A549 (cell line): ENCODE data around the gene PTPRG. TPM values are rescaled to one million over a fixed set of nuclear protein-coding genes. Genes with fewer than 3 reads are reported as not detected.

Experiments used
- ATAC-seq, 2 experiments: fragments of 200-7000 bp in 1 of 2; fragments of >200 bp in 1 of 2; cut with Nextera tagmentation in 1 of 2; cut with Tn5 transposase in 1 of 2; 3 replicates each; pipeline versions ENCODE4 v1.8.0 to v1.9.1; 2018 to 2020; ENCODE audit warnings: mild to moderate bottlenecking in 1 of 2, moderate library complexity in 1 of 2
- CTCF ChIA-PET: fragments of 300-600 bp; sonication (Branson Sonifier 250); formaldehyde crosslinking; extraction: SDS; loops from one replicate; lab custom pipeline; 2021; ENCODE audit warnings: antibody characterized with exemption, inconsistent platforms; lab: Yijun Ruan, JAX
- POLR2A ChIA-PET: fragments of 350-600 bp; formaldehyde crosslinking; extraction: SDS; loops from one replicate; lab custom pipeline; 2021; ENCODE audit warnings: antibody characterized with exemption, inconsistent platforms; lab: Yijun Ruan, JAX
- DNase-seq, 2 experiments: peaks; one replicate each; pipeline versions ENCODE4 v3.0.0 to v3.0.0-alpha.2; 2011 to 2016; ENCODE audit warnings: low read depth in 1 of 2, low spot score in 1 of 2
- FAIRE-seq: peaks from 2 replicates; lab custom pipeline; 2011; peaks lifted over from hg19 to GRCh38; lab: Jason Lieb, UNC
- H3K27ac ChIP-seq, 2 experiments: fragments of >200 bp; sonication (Bioruptor Twin); formaldehyde crosslinking; 3 replicates each; pipeline ENCODE4 v1.5.1; 2016 to 2017
- H3K4me1 ChIP-seq: fragments of >200 bp; sonication (Bioruptor Twin); formaldehyde crosslinking; 3 replicates; pipeline ENCODE4 v1.6.1; 2016
- H3K4me2 ChIP-seq: fragments of >200 bp; sonication (Bioruptor Twin); formaldehyde crosslinking; 3 replicates; pipeline ENCODE4 v1.6.1; 2016
- H3K4me3 ChIP-seq: fragments of >200 bp; sonication (Bioruptor Twin); formaldehyde crosslinking; 3 replicates; pipeline ENCODE4 v1.5.1; 2016
- H3K9me3 ChIP-seq: fragments of >200 bp; sonication (Bioruptor Twin); formaldehyde crosslinking; 3 replicates; pipeline ENCODE4 v1.6.1; 2016
- BCL3 ChIP-seq: fragments of >200 bp; sonication (Bioruptor Twin); formaldehyde crosslinking; IDR thresholded peaks from 3 replicates; pipeline ENCODE4 v1.6.1; 2016
- BHLHE40 ChIP-seq: IDR thresholded peaks from 2 replicates; pipeline ENCODE4 v1.6.1; 2012; ENCODE audit warnings: low read depth, low read length, inconsistent platforms
- CBX2 ChIP-seq: fragments of 200-600 bp; sonication (generic); IDR thresholded peaks from 2 replicates; pipeline ENCODE4 v1.6.1; 2016; ENCODE audit warnings: low read depth, mild to moderate bottlenecking, borderline replicate concordance
- CEBPB ChIP-seq, 2 experiments: fragments of >200 bp in 1 of 2; sonication (Bioruptor Twin) in 1 of 2; formaldehyde crosslinking in 1 of 2; IDR thresholded peaks; 2 replicates each; pipeline ENCODE4 v1.6.1; 2012 to 2016
- CHD2 ChIP-seq: fragments of 150-350 bp; IDR thresholded peaks from 2 replicates; pipeline ENCODE4 v1.6.1; 2014; ENCODE audit warnings: low read length; ENCODE audit not compliant: partially characterized antibody
- CHD4 ChIP-seq: fragments of 200-600 bp; sonication (generic); IDR thresholded peaks from 2 replicates; pipeline ENCODE4 v1.6.1; 2016; ENCODE audit warnings: antibody characterized with exemption, mild to moderate bottlenecking, borderline replicate concordance
- E2F6 ChIP-seq: IDR thresholded peaks from 2 replicates; pipeline ENCODE4 v1.6.1; 2012; ENCODE audit warnings: low read depth, borderline replicate concordance
- FOXS1 ChIP-seq: fragments of 250-450 bp; sonication (Bioruptor Pico); IDR thresholded peaks from 2 replicates; pipeline ENCODE4 v1.5.0; 2020; ENCODE audit warnings: mild to moderate bottlenecking, moderate library complexity
- GATA3 ChIP-seq: IDR thresholded peaks from 2 replicates; pipeline ENCODE4 v1.6.1; 2012; ENCODE audit warnings: borderline replicate concordance
- HDAC2 ChIP-seq: fragments of 200-600 bp; sonication (generic); IDR thresholded peaks from 2 replicates; pipeline ENCODE4 v1.6.1; 2016
- HES2 ChIP-seq: fragments of >200 bp; sonication (Bioruptor Twin); formaldehyde crosslinking; IDR thresholded peaks from 2 replicates; pipeline ENCODE4 v1.6.1; 2016
- HEYL ChIP-seq: fragments of 250-450 bp; sonication (Bioruptor Pico); IDR thresholded peaks from 2 replicates; pipeline ENCODE4 v1.8.0; 2021; ENCODE audit warnings: mild to moderate bottlenecking, moderate library complexity
- HOXB13 ChIP-seq: fragments of 250-450 bp; sonication (Bioruptor Pico); IDR thresholded peaks from 2 replicates; pipeline ENCODE4 v1.5.0; 2020; ENCODE audit warnings: low read depth, mild to moderate bottlenecking, moderate library complexity
- HOXB5 ChIP-seq: fragments of 250-450 bp; sonication (Bioruptor Pico); IDR thresholded peaks from 2 replicates; pipeline ENCODE4 v1.5.0; 2020; ENCODE audit warnings: mild to moderate bottlenecking, moderate library complexity
- JUNB ChIP-seq: fragments of >200 bp; sonication (Bioruptor Twin); formaldehyde crosslinking; IDR thresholded peaks from 2 replicates; pipeline ENCODE4 v1.6.1; 2016
- KDM1A ChIP-seq: fragments of 200-600 bp; sonication (generic); IDR thresholded peaks from 2 replicates; pipeline ENCODE4 v1.6.1; 2016; ENCODE audit warnings: low read depth, mild to moderate bottlenecking
- KDM5A ChIP-seq: fragments of 200-600 bp; sonication (generic); IDR thresholded peaks from 2 replicates; pipeline ENCODE4 v1.6.1; 2016; ENCODE audit warnings: antibody characterized with exemption, mild to moderate bottlenecking
- MAX ChIP-seq: IDR thresholded peaks from 2 replicates; pipeline ENCODE4 v1.6.1; 2012
- MAZ ChIP-seq: fragments of 150-350 bp; IDR thresholded peaks from 2 replicates; pipeline ENCODE4 v1.6.1; 2014; ENCODE audit warnings: antibody characterized with exemption, low read depth, low read length, borderline replicate concordance
- NFE2L2 ChIP-seq: fragments of 150-350 bp; conservative IDR thresholded peaks from 2 replicates; pipeline ENCODE4 v1.6.1; 2014; ENCODE audit warnings: low read length
- NR3C1 ChIP-seq: fragments of >200 bp; sonication (Bioruptor Twin); formaldehyde crosslinking; IDR thresholded peaks from 3 replicates; pipeline ENCODE4 v1.6.1; 2017
- PHF8 ChIP-seq: fragments of 200-600 bp; sonication (generic); IDR thresholded peaks from 2 replicates; pipeline ENCODE4 v1.6.1; 2016; ENCODE audit warnings: low read depth, mild to moderate bottlenecking, antibody characterized with exemption, moderate library complexity, borderline replicate concordance
- POLR2A ChIP-seq: IDR thresholded peaks from 2 replicates; pipeline ENCODE4 v1.6.1; 2012; ENCODE audit warnings: mild to moderate bottlenecking, low read length
- POLR2AphosphoS2 ChIP-seq: conservative IDR thresholded peaks from 2 replicates; pipeline ENCODE4 v1.6.1; 2012; ENCODE audit warnings: low read length, improper control_type of control experiment, inconsistent platforms
- RAD21 ChIP-seq, 2 experiments: fragments of >200 bp in 1 of 2; sonication (Bioruptor Twin) in 1 of 2; formaldehyde crosslinking in 1 of 2; IDR thresholded peaks in 1 of 2; conservative IDR thresholded peaks in 1 of 2; 2 replicates in 1 of 2; 3 replicates in 1 of 2; pipeline ENCODE4 v1.6.1; 2012 to 2018; ENCODE audit warnings: inconsistent platforms in 1 of 2
- RARB ChIP-seq: fragments of 250-450 bp; sonication (Bioruptor Pico); IDR thresholded peaks from 2 replicates; pipeline ENCODE4 v1.8.0; 2021; ENCODE audit warnings: mild to moderate bottlenecking, moderate library complexity
- RCOR1 ChIP-seq: fragments of 150-350 bp; IDR thresholded peaks from 2 replicates; pipeline ENCODE4 v1.6.1; 2014; ENCODE audit warnings: antibody characterized with exemption, low read length, low read depth
- REST ChIP-seq: fragments of 200-600 bp; sonication (generic); IDR thresholded peaks from 2 replicates; pipeline ENCODE4 v1.6.1; 2016; ENCODE audit warnings: antibody characterized with exemption, mild to moderate bottlenecking, moderate library complexity
- TFCP2L1 ChIP-seq: fragments of 250-450 bp; sonication (Bioruptor Pico); IDR thresholded peaks from 2 replicates; pipeline ENCODE4 v1.5.0; 2021; ENCODE audit warnings: mild to moderate bottlenecking
- ZNF302 ChIP-seq: fragments of 250-450 bp; sonication (Bioruptor Pico); IDR thresholded peaks from 2 replicates; pipeline ENCODE4 v1.9.0; 2021; ENCODE audit warnings: inconsistent platforms, mild to moderate bottlenecking, moderate library complexity
- WGBS: methylation state at CpG from one replicate; pipeline ENCODE4 v1.1.6; 2017; ENCODE audit errors: missing lambda C conversion rate; 5-methylcytosine and 5-hydroxymethylcytosine counted together
- polyA plus RNA-seq, 4 experiments: library from polyadenylated mRNA; depleted of rRNA in 3 of 4; stranded (reverse); fragments of >200 nt; fragmentation: RNase III in 1 of 4; extraction: RNeasy Plus Mini Kit Qiagen cat#74134 plus additional on column Dnase treatment in 1 of 4; gene quantifications; 2 replicates in 3 of 4; 3 replicates in 1 of 4; pipeline ENCODE4 v1.2.3, GENCODE V29; 2011 to 2017

Gene PTPRG
- polyA plus RNA-seq, 2 of the 4 experiments (the other 2 are of a cell fraction): 4.5 to 4.8 TPM

- no peak for DNase-seq
- ChIA-PET CTCF (interaction anchor here (1.5 kb wide), 1 partner anchor 27 kb away, joined by 4 read pairs; no protein-coding TSS in a partner anchor), POLR2A (no interaction called here)
- no peak overlapping the region for H3K4me3 ChIP-seq
- TF ChIP-seq NR3C1 (no peak), PHF8 (no peak), POLR2A (no peak), BHLHE40 (no peak), GATA3 (no peak), NFE2L2 (no peak), JUNB (no peak), KDM5A (no peak), CHD2 (no peak), KDM1A (no peak), E2F6 (no peak)
- no peak for FAIRE-seq
- no peaks in the 10 kb centered on the region for H3K4me1 ChIP-seq
- no peak overlapping the region for H3K27ac ChIP-seq
- no peak for ATAC-seq
- WGBS: 15% methylated on average over 4 of the region's 4 CpGs
- no peaks in the 10 kb centered on the region for H3K9me3 ChIP-seq
- H3K4me2 ChIP-seq: no peak overlapping the region
Observed at GRCh38 chr3:62161371-62161770, 600.0 kb downstream of the PTPRG start.

GRCh38 chr3:62164196-62164595, 602.8 kb downstream of the PTPRG start:
- 38% methylated on average over 5 of the region's 5 CpGs for WGBS

GRCh38 chr3:62164746-62165145, 603.4 kb downstream of the PTPRG start:
- ChIA-PET POLR2A (no interaction called here), CTCF (no interaction called here)
- H3K27ac ChIP-seq: no peak overlapping the region
- no peaks in the 10 kb centered on the region for H3K4me1 ChIP-seq
- ATAC-seq (no peak), FAIRE-seq (no peak), DNase-seq (no peak)
- H3K4me3 ChIP-seq: no peak overlapping the region
- H3K4me2 ChIP-seq: no peak overlapping the region
- H3K9me3 ChIP-seq: no peaks in the 10 kb centered on the region
- WGBS: 43% methylated on average over 5 of the region's 5 CpGs
- TF ChIP-seq ZNF302 (CRISPR knock-in tag) (no peak), MAZ (no peak), HOXB13 (CRISPR knock-in tag) (no peak), CBX2 (no peak), HEYL (CRISPR knock-in tag) (no peak), RAD21 (conservative IDR thresholded peaks at IDR 0.05 in 1 of 2, IDR thresholded peaks at IDR 0.05 in 1 of 2) (no peak), BCL3 (no peak), KDM1A (no peak), POLR2AphosphoS2 (no peak), HDAC2 (no peak), TFCP2L1 (CRISPR knock-in tag) (no peak), CEBPB (IDR thresholded peaks at IDR 0.05) (no peak), MAX (no peak), HOXB5 (CRISPR knock-in tag) (no peak)

More at GRCh38 chr3:62164196-62164595, 602.8 kb downstream of the PTPRG start:
- H3K27ac ChIP-seq: no peak overlapping the region
- POLR2A ChIA-PET: no interaction called here
- DNase-seq (no peak), ATAC-seq (no peak), FAIRE-seq (no peak)
- no peak overlapping the region for H3K4me2 ChIP-seq
- no peaks in the 10 kb centered on the region for H3K9me3 ChIP-seq
- CTCF ChIA-PET: no interaction called here
- H3K4me1 ChIP-seq: no peaks in the 10 kb centered on the region
- no peak for TF ChIP-seq HES2
- no peak for TF ChIP-seq RARB (CRISPR knock-in tag)
- TF ChIP-seq POLR2AphosphoS2: no peak
- no peak for TF ChIP-seq RCOR1
- no peak for TF ChIP-seq FOXS1 (CRISPR knock-in tag)
- no peak for TF ChIP-seq REST
- no peak for TF ChIP-seq MAZ
- no peak for TF ChIP-seq CHD4
- no peak overlapping the region for H3K4me3 ChIP-seq
